HEK293T (cell line): Measurements from ENCODE around the gene CCDC142.

Experiments used
- BHLHE40 ChIP-seq: fragments of 450-650 bp; IDR thresholded peaks from 2 replicates; pipeline ENCODE4 v1.6.1; 2016; ENCODE audit warnings: mild to moderate bottlenecking, moderate library complexity, borderline replicate concordance
- ELF4 ChIP-seq: fragments of 450-650 bp; IDR thresholded peaks from 2 replicates; pipeline ENCODE4 v1.6.1; 2017; ENCODE audit warnings: antibody characterized with exemption
- FOXA1 ChIP-seq: fragments of 450-650 bp; IDR thresholded peaks from 2 replicates; pipeline ENCODE4 v1.6.1; 2016; ENCODE audit warnings: mild to moderate bottlenecking
- HDGF ChIP-seq: fragments of 450-650 bp; IDR thresholded peaks from 2 replicates; pipeline ENCODE4 v1.6.1; 2017; ENCODE audit warnings: antibody characterized with exemption, borderline replicate concordance

DNA sequence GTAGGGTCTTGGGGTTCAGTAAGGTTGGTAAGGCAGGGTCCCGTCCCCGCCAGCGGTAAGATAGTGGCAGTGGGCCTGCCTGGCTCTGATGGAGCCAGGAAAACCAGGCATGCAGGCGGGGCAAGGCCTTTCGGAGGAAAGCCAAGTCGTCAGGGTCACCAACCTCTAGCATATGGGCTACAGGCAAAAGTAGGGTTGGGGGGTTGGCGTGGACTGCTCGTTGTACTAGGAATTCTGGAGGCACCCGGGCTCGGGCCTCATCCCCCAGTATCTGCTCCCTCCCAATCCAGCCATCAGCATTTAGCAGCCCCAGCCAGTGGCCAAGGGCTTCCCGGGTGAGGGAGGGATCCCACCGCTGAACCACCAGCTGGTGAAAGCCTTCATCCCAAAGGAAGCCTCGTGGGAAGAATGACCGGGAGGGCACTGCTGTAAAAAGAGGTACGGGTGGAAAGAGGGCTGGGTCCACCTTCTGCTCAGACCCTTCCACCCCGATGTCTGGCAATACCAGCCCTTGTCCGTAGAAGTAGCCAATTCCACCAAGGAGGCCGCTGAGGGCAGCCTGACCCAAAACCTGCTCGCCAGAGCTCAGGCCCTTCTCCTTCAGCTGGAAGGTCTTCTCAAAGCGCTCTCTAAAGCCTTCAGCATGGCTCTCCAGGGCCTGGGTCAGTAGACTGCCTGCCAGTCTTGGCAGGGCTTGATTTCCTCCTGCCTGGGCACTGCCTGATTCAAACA lies 20.6 kb downstream of the CCDC142 start:
- TF ChIP-seq BHLHE40 = no peak
- TF ChIP-seq HDGF = no peak
- no peak for TF ChIP-seq FOXA1
- no peak for TF ChIP-seq ELF4
